ENCODE results near the gene SNX8.

DNA sequence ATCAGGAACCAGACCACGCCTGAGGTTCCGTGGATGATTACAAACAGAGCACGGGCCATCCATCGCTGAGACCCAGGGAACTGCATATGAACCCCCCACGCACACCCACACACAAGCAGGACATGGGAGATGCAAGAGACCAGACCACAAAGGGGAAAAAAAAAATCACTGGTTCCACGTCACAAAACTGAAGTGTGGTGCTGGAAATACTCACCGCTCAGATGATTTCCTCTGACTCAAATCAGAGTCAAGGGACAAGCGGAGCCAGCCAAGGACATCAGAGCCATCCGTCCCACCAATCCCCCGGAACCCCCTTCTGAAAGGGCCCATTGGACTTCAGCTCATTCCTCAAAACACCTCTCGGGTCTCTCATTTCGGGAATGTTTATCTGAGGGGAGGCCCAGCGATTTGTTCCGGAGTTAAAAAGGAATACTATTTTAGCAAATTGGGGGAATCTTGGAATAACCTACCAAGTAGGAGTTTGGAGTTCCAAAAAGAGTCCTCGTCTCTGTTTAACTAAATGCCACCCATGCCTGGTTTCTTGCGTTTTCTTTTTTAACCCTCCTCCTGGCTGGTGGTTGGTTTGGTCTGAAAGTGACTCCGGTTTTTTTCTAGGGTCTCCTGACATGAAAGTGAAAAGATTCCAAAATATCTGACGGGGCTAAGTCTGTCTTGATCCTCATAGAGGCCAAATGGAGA lies 15.0 kb downstream of the SNX8 start:
- TF ChIP-seq, protein P1, sequence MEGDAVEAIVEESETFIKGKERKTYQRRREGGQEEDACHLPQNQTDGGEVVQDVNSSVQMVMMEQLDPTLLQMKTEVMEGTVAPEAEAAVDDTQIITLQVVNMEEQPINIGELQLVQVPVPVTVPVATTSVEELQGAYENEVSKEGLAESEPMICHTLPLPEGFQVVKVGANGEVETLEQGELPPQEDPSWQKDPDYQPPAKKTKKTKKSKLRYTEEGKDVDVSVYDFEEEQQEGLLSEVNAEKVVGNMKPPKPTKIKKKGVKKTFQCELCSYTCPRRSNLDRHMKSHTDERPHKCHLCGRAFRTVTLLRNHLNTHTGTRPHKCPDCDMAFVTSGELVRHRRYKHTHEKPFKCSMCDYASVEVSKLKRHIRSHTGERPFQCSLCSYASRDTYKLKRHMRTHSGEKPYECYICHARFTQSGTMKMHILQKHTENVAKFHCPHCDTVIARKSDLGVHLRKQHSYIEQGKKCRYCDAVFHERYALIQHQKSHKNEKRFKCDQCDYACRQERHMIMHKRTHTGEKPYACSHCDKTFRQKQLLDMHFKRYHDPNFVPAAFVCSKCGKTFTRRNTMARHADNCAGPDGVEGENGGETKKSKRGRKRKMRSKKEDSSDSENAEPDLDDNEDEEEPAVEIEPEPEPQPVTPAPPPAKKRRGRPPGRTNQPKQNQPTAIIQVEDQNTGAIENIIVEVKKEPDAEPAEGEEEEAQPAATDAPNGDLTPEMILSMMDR (IDR thresholded peaks at IDR 0.05) = no peak
- TF ChIP-seq POLR2A (IDR thresholded peaks at IDR 0.05) = no peak

All from lower leg skin (tissue), 3 donors.